Ishikawa (cell line): ENCODE results near the gene RPUSD2.

ENCODE experiments used
- CEBPB ChIP-seq: IDR thresholded peaks from 2 replicates; pipeline ENCODE4 v1.6.1; 2012
- CREB1 ChIP-seq: IDR thresholded peaks from 2 replicates; pipeline ENCODE4 v1.6.1; 2012; ENCODE audit warnings: low read depth
- EGR1 ChIP-seq: IDR thresholded peaks from 2 replicates; pipeline ENCODE4 v1.6.1; 2012
- EP300 ChIP-seq: IDR thresholded peaks from 2 replicates; pipeline ENCODE4 v1.6.1; 2012; ENCODE audit warnings: borderline replicate concordance
- FOXM1 ChIP-seq: IDR thresholded peaks from 2 replicates; pipeline ENCODE4 v1.6.1; 2012; ENCODE audit warnings: low read depth, borderline replicate concordance
- RAD21 ChIP-seq: IDR thresholded peaks from 2 replicates; pipeline ENCODE4 v1.6.1; 2012; ENCODE audit warnings: low read depth
- REST ChIP-seq: IDR thresholded peaks from 2 replicates; pipeline ENCODE4 v1.6.1; 2012; ENCODE audit warnings: low read depth, mild to moderate bottlenecking
- TAF1 ChIP-seq: IDR thresholded peaks from 2 replicates; pipeline ENCODE4 v1.6.1; 2012; ENCODE audit warnings: low read depth, mild to moderate bottlenecking
- TEAD4 ChIP-seq: IDR thresholded peaks from 2 replicates; pipeline ENCODE4 v1.6.1; 2012
- YY1 ChIP-seq: IDR thresholded peaks from 2 replicates; pipeline ENCODE4 v1.6.1; 2012; ENCODE audit warnings: low read depth

GRCh38 chr15:40618906-40619305, 49.8 kb downstream of the RPUSD2 start:
- TF ChIP-seq EGR1 (no peak), REST (no peak), TEAD4 (no peak), RAD21 (no peak), YY1 (no peak), EP300 (no peak), CEBPB (no peak), CREB1 (no peak), TAF1 (no peak), FOXM1 (no peak)
